Midbrain (tissue), 1 donor: Measurements from ENCODE around the gene EPHX1.
"Not testable (repeated sequence)": the region's sequence is repeated elsewhere in the genome, so short reads cannot be mapped to it uniquely, and the experiment has no call there.

Source experiments
- DNase-seq: peaks from one replicate; lab custom pipeline; 2025; lab: John Stamatoyannopoulos, UW

The EPHX1 gene

GRCh38 chr1:225777583-225778336 lies 32.2 kb upstream of the EPHX1 start, which contains the start of gene SRP9:
Gene SRP9 (plus strand): TSS chr1:225777826. CDS start chr1:225777941, 115 bp downstream.
- DNase-seq, result peak; percentile 98

DNA sequence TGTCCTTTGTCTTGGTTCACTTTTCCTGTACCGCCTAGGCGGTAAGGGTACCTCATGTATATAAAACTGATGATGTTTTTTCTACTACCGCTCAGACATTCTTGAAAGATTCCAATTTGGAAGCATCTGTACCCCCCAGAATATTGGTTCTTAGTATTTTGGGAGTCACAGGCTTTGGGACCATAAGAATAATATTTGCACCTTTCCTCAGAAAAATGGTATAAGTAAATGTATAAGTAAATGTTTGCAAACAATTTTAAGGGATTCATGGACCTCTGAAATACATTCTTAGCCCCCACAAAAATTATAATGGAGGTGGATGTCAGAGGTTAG lies 31.6 kb upstream of the EPHX1 start:
- no peak for DNase-seq

DNA sequence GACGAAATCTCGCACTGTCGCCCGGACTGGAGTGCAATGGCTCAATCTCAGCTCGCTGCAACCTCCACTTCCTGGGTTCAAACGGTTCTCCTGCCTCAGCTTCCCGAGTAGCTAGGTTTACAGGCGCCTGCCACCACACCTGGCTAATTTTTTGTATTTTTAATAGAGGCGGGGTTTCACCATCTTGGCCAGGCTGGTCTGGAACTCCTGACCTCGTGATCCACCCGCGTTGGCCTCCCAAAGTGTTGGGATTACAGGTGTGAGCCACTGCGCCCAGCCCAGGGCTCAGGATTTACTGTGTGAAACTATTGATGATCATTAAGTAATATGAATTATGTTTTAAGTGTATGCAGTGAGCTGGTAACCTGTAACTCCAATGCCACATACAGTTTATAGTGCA lies 30.8 kb upstream of the EPHX1 start:
- not testable (repeated sequence) for DNase-seq

- no peak for DNase-seq
Observed at GRCh38 chr1:225780134-225780533, 29.8 kb upstream of the EPHX1 start.

- no peak for DNase-seq
Observed at GRCh38 chr1:225780630-225781029, 29.3 kb upstream of the EPHX1 start.

- not testable (repeated sequence) for DNase-seq
Observed at GRCh38 chr1:225789142-225789541, 20.8 kb upstream of the EPHX1 start.

DNA sequence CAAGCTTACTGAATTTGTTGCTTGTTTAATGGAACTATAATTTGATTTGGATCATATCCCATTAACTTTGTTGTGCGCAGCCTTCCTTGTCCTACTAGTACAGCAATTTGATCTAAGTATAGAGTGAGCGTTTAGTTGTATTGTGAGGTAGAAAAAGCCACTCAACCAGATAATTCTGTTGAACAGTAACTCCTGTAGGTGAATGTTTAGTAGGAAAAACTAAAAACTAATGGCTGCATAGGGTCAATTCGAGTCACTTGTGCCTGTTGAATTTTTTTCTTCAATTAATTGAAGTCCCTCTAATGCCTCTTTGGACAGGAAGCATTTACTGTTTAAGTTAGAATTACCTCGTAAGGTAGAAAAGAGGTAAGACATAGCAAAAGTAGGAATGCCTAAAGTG lies 15.0 kb upstream of the EPHX1 start:
- no peak for DNase-seq

DNA sequence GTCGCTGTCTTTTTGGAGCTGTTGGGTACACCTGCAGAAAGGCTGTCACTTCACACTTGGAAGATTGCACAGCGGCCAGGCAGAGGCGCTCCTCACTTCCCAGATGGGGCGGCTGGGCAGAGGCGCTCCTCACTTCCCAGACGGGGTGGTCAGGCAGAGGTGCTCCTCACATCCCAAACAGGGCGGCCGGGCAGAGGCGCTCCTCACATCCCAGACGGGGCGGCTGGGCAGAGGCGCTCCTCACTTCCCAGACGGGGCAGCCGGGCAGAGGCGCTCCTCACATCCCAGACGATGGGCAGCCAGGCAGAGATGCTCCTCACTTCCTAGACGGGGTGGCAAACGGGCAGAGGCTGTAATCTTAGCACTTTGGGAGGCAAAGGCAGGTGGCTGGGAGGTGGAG lies 13.8 kb upstream of the EPHX1 start:
- DNase-seq, result not testable (repeated sequence)

DNA sequence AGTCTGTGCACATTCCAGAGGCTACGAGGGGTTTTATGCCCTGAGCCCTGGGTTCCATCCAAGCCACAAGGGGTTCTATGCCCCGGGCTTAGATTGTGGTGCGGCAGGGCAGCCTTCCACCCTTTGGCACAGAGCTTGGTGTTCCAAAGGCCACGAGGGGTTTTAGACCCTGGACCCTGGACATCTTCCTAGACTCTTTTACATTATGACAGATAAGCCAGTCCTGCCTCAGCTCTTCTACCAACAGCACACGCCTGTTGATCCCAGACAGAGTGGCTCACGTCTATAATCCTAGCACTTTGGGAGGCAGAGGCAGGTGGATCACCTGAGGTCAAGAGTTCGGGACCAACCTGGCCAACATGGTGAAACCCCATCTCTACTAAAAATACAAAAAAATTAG lies 8.8 kb upstream of the EPHX1 start:
- DNase-seq, result not testable (repeated sequence)

DNA sequence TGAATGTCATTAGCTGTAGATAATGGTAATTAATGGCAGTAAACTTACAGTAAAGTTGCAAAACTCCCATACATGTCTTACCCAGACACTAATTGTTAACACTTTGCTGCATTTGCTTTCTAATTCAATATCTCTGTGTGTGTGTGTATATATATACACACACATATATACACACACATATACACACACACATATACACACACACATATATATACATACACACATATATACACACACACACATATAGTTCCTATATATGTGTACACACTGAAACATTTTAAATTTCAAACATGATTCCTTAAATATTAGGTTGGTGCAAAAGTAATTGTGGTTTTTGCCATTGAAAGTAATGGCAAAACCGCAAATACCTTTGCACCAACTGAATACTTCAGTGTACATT lies 3.7 kb upstream of the EPHX1 start:
- no peak for DNase-seq

GRCh38 chr1:225806736-225807135 lies 3.2 kb upstream of the EPHX1 start:
- not testable (repeated sequence) for DNase-seq

GRCh38 chr1:225808136-225808535 lies 1.8 kb upstream of the EPHX1 start:
- DNase-seq, result no peak

DNA sequence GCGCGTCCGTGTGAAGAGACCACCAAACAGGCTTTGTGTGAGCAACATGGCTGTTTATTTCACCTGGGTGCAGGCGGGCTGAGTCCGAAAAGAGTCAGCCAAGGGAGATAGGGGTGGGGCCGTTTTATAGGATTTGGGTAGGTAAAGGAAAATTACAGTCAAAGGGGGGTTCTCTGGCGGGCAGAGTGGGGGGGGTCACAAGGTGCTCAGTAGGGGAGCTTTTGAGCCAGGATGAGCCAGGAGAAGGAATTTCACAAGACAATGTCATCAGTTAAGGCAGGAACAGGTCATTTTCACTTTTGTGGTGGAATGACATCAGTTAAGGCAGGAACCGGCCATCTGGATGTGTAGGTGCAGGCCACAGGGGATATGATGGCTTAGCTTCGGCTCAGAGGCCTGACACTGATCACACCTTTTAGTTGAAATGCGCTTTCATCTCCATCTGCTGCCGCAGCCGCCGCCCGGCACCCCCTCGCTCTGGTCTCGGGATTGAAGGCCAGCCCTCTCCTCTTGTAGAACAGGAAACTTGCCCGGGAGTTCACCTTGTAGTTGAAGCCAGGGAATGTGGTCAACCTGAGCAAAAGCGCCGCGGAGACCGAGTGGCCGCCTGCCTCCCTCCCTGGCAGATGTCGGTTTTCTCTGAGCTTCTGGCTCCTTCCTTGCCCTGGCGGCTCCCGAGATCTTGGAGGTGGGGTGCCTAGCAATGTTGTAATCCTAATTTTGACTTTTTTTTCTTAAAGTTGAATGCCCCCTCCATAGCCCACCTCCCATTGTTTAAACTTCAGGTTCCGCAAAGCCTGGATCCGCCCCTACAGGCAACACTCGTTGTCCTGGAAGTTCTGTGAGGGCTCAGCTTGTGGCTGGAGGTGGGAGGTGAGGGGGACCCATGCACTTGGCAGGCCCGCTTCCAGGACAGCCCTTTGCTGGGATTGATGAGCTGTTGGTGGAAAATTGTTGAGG lies 935 bp downstream of the EPHX1 start:
- peak; percentile 35 for DNase-seq

GRCh38 chr1:225811622-225812487 lies 1.9 kb downstream of the EPHX1 start:
- peak; percentile 22 for DNase-seq

GRCh38 chr1:225812488-225813213 lies 2.7 kb downstream of the EPHX1 start:
- DNase-seq, result no peak

DNA sequence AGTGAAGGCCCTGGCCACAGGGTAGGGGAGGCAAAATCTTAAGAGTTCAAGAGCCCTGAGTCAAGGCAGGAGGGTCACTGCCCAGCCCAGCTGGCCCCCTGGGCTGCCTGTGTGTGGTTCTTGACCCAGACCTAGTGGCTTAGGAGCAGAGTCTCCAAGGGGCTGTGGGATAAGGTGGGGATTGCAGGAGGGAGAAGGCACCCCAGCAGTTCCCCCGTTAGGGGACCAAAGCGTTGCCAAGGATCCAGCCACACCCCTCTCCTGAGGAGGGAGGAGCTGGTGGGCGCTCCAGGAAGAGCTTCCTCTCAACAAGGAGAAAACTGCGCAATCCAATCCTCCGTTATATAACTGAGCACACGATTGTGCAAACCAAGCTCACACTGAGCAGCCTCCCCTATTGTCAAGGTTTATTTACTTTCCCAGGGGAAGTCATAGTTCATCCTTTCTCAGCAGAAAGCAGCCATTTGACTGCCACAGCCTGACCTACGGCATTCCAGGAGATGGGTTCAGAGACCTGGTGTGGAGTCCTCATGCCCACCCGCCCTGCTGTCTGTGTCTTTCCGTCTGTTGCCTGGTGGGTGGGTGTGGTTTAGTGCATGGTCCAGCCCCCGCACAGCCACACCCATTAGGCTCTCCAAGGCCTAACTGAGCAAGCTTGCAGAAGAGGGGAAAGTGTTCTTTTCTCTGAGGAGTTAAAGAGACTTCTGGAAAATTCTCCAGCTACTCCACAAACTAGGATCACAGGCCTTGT lies 3.5 kb downstream of the EPHX1 start:
- DNase-seq, result no peak

DNA sequence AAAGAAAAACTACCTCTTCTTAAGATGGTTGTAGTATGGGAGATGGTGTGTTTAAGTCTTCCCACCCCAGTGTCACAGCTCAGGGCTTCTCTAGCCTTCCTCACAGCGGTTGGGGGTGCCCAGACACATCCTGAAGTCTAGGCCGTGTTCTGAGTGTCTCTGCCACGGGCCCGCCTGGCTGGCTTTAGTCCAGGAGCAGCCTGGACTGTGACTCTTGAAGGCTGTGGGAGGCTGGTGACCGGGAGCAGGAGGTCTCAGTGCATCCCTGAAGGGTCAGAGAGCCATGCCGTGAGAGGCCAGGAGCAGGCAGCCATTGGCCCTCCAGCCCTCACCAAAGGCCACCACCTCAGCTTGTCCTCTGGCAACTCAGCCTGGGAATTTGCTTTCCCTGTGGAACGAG lies 4.5 kb downstream of the EPHX1 start:
- DNase-seq, result no peak

- not testable (repeated sequence) for DNase-seq
Observed at GRCh38 chr1:225815090-225815489, 5.2 kb downstream of the EPHX1 start.

DNA sequence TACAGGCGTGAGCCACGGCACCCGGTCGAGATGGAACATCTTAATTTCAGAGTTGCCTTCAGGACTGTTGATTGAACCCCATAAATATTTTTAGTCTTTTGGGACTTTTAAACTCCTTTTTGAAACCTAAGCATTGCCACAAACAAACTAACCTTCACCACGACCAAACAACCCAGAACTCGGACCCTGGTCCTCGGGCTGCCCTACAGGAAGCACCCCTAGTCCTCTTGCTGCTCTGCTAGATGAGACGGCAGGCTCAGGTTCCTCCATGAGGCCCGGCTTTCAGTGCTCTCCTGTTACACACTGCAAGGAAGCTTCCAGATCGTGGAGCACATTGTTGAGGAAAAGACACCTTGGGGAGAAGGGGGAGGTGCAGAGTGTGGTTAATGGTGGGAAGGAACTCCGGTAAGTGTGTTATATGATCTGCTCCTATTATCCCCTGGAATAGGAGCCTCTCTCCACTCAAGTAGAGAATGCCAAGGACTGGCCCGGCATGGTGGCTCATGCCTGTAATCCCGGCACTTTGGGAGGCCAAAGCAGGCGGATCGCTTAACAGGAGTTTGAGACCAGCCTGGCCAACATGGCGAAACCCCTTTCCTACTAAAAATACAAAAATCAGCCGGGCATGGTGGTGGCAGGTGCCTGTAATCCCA lies 5.7 kb downstream of the EPHX1 start:
- no peak for DNase-seq
